ENCODE results near the gene LLGL2.

The LLGL2 gene

DNA sequence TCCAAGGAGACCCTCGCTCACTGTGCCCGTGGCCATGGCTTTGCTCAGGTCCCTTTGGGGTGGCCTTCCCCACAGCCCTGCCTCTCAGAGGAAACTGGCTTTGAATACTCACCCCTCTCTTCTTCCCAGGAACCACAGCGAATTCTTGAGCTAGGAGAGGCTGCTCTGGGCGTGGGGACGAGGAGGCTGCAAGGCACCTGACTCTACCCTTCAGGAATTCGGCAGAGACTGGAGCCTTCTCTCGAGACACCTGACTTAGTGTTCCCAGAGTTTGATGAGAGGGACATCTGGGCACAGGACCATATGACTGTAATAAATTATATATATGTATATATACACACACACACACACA is 6.2 kb downstream of the LLGL2 start:
- Mint-ChIP-seq H3K27ac (no peak overlapping the region), H3K36me3 (ENCODE audit: low read depth) (no peaks in the 10 kb centered on the region), H3K4me3 (no peak overlapping the region), H3K4me1 (ENCODE audit: low read depth) (peaks cover 7% of the 10 kb centered on the region), H3K9me3 (no peaks in the 10 kb centered on the region), H3K27me3 (peaks cover 22% of the 10 kb centered on the region)
- intact Hi-C loops (cut with micrococcal nuclease) = no loop called here

DNA sequence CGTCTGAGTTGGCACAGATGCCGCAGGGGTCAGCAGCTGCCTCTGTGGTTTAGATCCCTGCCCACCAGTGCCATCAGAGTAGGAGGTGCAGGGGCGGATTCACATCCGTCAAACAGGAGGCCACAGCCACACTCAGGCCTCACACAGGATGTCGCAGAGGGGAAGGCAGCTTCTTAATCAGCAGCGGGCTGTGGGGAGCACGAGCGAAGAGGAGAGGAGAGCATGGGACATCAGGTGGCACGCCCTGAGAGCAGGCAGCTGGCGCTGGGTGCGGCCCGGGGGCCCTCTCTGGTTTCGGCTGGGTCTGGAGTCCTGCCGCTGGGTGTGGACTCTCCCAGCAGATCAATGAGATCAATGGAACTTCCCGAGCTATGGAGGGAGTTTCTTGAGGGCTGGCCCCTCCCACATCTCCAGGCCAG is 9.6 kb downstream of the LLGL2 start:
- Mint-ChIP-seq H3K4me3 (peak overlapping the region; percentile 32), H3K27ac (no peak overlapping the region), H3K4me1 (ENCODE audit: low read depth) (peaks cover 7% of the 10 kb centered on the region), H3K9me3 (no peaks in the 10 kb centered on the region), H3K36me3 (ENCODE audit: low read depth) (no peaks in the 10 kb centered on the region), H3K27me3 (peaks cover 15% of the 10 kb centered on the region)
- intact Hi-C loops (cut with micrococcal nuclease) = no loop called here

DNA sequence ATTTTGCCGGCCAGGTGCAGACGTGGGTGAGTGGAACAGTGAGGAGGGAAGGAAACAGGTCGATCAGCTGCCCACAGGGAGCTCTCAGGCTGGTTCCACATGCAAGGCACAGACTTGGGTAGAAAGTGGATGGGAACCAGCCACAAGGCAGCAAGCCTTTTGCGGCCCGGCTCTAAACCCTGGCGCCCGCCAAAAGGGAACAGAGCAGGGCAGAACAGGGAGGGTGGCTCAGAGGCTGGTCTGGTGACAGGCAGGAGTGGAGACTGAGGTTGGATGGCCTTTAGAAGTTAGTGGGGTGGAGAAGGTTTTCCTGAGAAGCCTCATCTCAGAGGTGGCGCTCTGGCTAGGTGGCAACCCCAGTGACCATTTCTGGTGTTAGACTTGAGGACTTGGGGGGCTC is 10.4 kb downstream of the LLGL2 start:
- peaks cover 9% of the 10 kb centered on the region for H3K4me1 Mint-ChIP-seq (ENCODE audit: low read depth)
- no peaks in the 10 kb centered on the region for H3K36me3 Mint-ChIP-seq (ENCODE audit: low read depth)
- peaks cover 15% of the 10 kb centered on the region for H3K27me3 Mint-ChIP-seq
- H3K4me3 Mint-ChIP-seq = no peak overlapping the region
- intact Hi-C loops (cut with micrococcal nuclease) = no loop called here
- H3K9me3 Mint-ChIP-seq = no peaks in the 10 kb centered on the region
- H3K27ac Mint-ChIP-seq = no peak overlapping the region

DNA sequence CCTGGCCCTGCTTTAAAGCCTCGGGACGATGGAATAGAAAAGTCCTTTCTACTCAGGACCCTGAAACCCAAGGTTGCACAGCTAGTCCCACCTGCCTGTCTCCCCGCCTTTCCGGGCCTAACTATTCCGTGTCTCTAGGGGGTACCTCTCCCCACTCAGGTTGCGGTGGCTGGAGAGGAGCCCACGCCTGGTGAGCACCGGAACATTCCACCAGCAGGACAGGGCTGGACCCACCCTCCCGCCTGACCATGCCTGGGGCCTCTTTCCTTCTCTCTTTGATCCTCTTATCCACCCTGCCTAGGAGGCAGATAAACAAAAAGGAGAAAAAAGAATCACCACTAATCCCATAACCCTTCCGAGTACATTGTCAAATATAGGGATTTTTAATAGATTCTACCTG is 10.9 kb downstream of the LLGL2 start:
- Mint-ChIP-seq H3K4me1 (ENCODE audit: low read depth) (peaks cover 14% of the 10 kb centered on the region), H3K27me3 (peaks cover 15% of the 10 kb centered on the region), H3K4me3 (no peak overlapping the region), H3K27ac (no peak overlapping the region), H3K36me3 (ENCODE audit: low read depth) (no peaks in the 10 kb centered on the region), H3K9me3 (no peaks in the 10 kb centered on the region)
- intact Hi-C loops (cut with micrococcal nuclease) = no loop called here

DNA sequence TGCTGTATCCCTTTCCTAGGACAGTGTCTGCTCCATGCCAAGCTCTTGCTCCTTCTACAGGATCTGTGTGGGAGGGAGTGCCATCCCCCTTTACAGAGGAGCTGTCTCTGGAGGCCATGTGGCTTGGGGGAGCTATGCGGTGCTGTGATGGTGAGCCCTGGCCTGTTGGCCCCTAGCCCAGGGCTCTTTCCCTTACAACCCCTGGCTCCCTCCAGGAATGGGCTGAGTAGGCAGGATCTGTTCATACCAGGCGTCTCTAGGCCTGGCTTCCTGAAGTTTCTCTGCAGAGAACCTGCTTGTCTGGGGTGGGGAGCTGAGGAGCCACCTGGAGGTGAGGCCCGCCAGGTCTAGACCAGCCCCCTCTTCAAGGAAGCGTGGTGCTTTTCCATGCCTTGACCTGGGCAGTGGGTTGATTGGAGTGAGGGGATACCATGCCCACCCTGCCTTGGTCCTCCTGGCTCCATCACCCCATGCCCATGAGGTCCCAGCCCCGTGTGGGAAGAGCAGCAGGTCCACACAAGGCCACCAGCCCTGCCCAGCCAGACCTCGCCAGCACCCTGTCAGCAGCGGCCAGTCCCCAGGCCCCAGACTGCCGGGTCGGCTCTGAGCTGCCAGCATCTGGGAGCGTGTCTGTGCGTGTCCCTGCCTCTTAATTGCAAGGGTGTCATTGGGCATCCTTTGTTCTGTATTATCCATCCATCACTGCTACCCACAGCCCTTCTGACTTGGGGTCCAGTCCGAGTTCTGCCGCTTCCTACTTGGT is 14.7 kb downstream of the LLGL2 start:
- peaks cover 14% of the 10 kb centered on the region for H3K4me1 Mint-ChIP-seq (ENCODE audit: low read depth)
- no peak overlapping the region for H3K27ac Mint-ChIP-seq
- intact Hi-C loops (cut with micrococcal nuclease) = no loop called here
- H3K4me3 Mint-ChIP-seq = no peak overlapping the region
- H3K27me3 Mint-ChIP-seq = peaks cover 5% of the 10 kb centered on the region
- H3K9me3 Mint-ChIP-seq = no peaks in the 10 kb centered on the region
- H3K36me3 Mint-ChIP-seq (ENCODE audit: low read depth) = no peaks in the 10 kb centered on the region

DNA sequence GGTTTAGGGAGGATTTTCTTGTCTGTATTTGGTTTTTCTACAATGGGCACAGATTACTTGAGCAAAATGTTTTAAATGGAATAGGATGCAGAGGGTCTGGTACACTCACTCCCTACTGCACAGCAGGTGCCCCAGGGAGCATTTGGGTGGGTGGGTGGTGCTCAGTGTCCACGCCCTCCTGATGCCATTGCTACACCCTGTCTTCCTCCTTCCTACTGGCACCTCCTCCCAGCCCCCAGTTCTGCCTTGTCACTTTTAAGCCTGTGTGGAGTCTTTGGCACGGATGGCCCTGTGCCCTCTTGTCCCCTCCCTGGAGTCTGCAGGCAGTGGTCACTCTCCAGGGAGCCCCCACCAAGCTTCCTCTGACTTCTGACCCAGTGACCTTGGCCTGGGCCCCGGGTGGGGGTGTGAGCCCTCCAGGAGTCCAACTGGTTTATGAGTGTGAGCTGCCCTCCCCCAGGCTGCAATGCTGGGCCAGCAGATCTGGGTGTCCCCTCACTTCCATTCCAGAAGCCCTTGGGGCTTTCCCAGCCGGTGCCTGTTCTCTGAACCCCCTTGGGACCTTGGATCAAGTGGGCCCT is 15.5 kb downstream of the LLGL2 start:
- no peak overlapping the region for H3K4me3 Mint-ChIP-seq
- no peaks in the 10 kb centered on the region for H3K36me3 Mint-ChIP-seq (ENCODE audit: low read depth)
- H3K27me3 Mint-ChIP-seq = no peaks in the 10 kb centered on the region
- intact Hi-C loops (cut with micrococcal nuclease) = no loop called here
- peaks cover 11% of the 10 kb centered on the region for H3K4me1 Mint-ChIP-seq (ENCODE audit: low read depth)
- H3K9me3 Mint-ChIP-seq = no peaks in the 10 kb centered on the region
- H3K27ac Mint-ChIP-seq = no peak overlapping the region

DNA sequence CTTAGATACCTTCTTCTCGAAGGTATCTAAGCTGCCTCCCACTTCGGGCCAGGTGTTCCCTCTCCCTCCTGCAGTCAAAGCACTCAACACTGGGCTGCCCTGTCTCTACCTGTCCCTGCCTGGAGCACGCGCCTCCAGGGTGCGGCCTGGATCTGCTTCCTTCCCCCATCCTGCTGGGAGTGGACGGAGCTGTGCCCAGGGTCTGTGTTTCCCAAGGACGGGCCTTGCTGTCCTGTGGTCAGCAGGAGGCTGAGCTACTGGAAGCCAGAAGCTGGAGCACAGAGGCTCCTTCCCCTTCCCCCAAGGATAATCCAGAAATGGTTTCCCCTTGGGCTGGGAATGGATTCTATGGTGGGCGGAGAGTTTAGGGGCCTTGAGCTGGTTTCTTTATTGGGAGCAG is 16.7 kb downstream of the LLGL2 start:
- Mint-ChIP-seq H3K36me3 (ENCODE audit: low read depth) (no peaks in the 10 kb centered on the region), H3K9me3 (no peaks in the 10 kb centered on the region), H3K27ac (no peak overlapping the region), H3K4me3 (no peak overlapping the region), H3K27me3 (no peaks in the 10 kb centered on the region), H3K4me1 (ENCODE audit: low read depth) (peaks cover 11% of the 10 kb centered on the region)
- intact Hi-C loops (cut with micrococcal nuclease) = no loop called here

DNA sequence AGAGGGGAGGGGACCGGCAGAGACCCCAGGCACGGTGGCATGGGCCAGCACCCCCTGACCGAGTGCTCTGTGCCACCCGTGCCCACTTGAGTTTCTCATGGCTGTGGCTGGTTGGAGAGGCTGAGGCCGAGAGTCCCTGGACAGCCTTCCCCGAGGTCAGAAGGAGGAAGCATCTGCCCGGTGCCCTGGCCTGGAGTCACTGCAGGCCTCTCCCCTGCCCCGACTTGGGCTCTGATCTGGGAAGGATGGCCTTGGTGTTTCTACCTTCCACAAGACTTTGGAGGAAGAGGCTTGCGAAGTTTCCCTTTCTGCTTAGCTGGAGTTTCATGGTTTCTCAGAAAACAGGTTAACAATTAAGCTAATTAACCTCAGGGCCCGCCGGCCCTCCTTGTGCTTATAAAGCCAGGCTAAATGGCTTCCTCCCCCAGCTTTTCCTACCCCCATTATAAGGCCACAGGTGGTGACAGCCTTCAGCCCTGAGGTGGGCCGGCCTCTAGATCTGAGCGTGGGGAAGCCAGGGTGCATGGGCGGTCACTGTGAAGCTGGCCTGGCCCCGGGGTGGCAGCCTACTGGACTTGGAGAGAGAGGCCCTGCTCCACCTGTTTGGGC is 17.3 kb downstream of the LLGL2 start:
- H3K36me3 Mint-ChIP-seq (ENCODE audit: low read depth) = no peaks in the 10 kb centered on the region
- peaks cover 3% of the 10 kb centered on the region for H3K27me3 Mint-ChIP-seq
- no peak overlapping the region for H3K27ac Mint-ChIP-seq
- H3K4me1 Mint-ChIP-seq (ENCODE audit: low read depth) = peaks cover 11% of the 10 kb centered on the region
- intact Hi-C loops (cut with micrococcal nuclease) = no loop called here
- no peak overlapping the region for H3K4me3 Mint-ChIP-seq
- H3K9me3 Mint-ChIP-seq = no peaks in the 10 kb centered on the region

DNA sequence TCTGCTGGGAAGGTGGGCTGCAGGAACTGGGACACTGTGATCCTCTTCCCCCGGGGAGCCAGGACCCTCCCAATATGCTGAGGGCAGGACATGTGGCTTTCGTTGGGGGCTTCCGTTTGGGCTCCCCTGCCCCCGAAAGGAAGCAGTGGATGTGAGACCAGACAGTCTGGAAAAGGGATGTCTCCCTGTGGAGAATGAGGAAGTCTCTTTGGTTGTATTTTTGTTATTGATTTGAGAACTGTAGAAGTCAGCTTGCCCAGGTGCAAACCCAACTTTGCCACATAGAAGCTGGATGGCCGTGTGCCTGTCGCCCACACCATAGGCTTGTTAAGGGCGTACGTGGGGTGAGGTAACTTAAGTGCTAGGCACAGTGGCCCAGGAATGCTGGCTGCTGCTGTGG is 18.8 kb downstream of the LLGL2 start:
- Mint-ChIP-seq H3K4me1 (ENCODE audit: low read depth) (peaks cover 11% of the 10 kb centered on the region), H3K27me3 (peaks cover 3% of the 10 kb centered on the region), H3K4me3 (no peak overlapping the region), H3K36me3 (ENCODE audit: low read depth) (no peaks in the 10 kb centered on the region), H3K9me3 (no peaks in the 10 kb centered on the region), H3K27ac (no peak overlapping the region)
- intact Hi-C loops (cut with micrococcal nuclease) = no loop called here

DNA sequence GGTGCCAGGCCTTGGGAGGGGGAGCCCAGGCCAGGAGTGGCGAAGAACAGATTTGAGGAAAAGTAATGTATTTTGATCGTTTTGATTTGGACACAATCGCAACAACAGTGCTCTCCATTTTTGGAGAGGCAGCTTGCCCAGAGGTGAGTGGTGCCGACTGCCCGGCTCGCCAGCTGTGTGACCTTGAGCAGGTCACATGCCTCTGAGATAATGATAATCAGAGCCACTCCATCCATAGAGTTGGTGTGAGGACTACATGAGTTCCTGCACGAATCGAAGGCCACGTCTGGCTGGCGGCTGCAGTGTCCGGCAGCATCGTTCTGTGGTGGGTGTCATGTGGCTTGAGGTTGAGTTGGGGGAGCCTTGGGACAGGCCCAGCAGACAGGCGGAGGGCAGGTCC is 20.7 kb downstream of the LLGL2 start:
- H3K27ac Mint-ChIP-seq = no peak overlapping the region
- no peak overlapping the region for H3K4me3 Mint-ChIP-seq
- no peaks in the 10 kb centered on the region for H3K9me3 Mint-ChIP-seq
- intact Hi-C loops (cut with micrococcal nuclease) = no loop called here
- H3K4me1 Mint-ChIP-seq (ENCODE audit: low read depth) = peaks cover 7% of the 10 kb centered on the region
- peaks cover 3% of the 10 kb centered on the region for H3K27me3 Mint-ChIP-seq
- H3K36me3 Mint-ChIP-seq (ENCODE audit: low read depth) = no peaks in the 10 kb centered on the region

DNA sequence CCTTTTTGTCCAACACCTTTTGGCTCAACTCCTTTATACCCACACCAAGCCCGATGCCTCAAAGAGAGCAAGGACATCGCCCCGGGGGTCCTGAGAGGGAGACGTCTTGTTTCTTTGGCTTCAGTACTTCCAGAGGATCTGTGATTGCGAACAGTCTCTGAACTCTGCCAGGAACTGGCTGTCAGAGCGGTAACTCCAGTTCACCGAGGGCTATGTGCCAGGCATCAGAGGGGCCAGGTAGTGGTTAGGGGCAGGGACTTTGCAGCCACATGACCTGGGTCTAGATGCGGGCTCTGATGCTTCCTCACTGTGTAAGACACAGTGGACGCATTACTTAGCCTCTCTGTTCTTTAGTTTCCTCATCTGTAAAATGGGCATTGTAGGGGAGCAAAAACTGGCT is 21.6 kb downstream of the LLGL2 start:
- Mint-ChIP-seq H3K4me3 (no peak overlapping the region), H3K27me3 (peaks cover 3% of the 10 kb centered on the region), H3K36me3 (ENCODE audit: low read depth) (no peaks in the 10 kb centered on the region), H3K27ac (no peak overlapping the region), H3K9me3 (no peaks in the 10 kb centered on the region), H3K4me1 (ENCODE audit: low read depth) (peaks cover 4% of the 10 kb centered on the region)
- intact Hi-C loops (cut with micrococcal nuclease) = no loop called here

DNA sequence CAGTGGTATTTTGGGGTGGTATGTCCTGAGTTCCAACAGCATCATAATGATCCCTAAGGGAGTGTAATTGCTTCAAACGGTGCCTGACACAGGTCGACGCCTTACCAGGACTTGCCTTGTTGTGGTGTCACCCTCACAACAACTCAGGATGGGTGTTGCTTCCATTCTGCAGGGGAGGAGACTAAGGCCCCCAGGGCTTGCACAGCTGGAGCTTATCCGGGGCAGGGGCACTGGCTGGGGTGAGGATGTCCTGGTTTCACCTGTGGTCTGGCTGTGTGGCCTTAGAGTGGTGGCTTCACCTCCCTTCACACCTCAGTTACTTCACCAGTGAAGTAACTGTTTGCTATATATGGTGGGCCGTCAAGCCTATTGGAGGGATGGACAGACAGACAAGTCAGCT is 23.3 kb downstream of the LLGL2 start:
- H3K4me1 Mint-ChIP-seq (ENCODE audit: low read depth) = peaks cover 4% of the 10 kb centered on the region
- no peak overlapping the region for H3K4me3 Mint-ChIP-seq
- H3K27me3 Mint-ChIP-seq = peaks cover 3% of the 10 kb centered on the region
- no peak overlapping the region for H3K27ac Mint-ChIP-seq
- no peaks in the 10 kb centered on the region for H3K36me3 Mint-ChIP-seq (ENCODE audit: low read depth)
- intact Hi-C loops (cut with micrococcal nuclease) = no loop called here
- no peaks in the 10 kb centered on the region for H3K9me3 Mint-ChIP-seq

DNA sequence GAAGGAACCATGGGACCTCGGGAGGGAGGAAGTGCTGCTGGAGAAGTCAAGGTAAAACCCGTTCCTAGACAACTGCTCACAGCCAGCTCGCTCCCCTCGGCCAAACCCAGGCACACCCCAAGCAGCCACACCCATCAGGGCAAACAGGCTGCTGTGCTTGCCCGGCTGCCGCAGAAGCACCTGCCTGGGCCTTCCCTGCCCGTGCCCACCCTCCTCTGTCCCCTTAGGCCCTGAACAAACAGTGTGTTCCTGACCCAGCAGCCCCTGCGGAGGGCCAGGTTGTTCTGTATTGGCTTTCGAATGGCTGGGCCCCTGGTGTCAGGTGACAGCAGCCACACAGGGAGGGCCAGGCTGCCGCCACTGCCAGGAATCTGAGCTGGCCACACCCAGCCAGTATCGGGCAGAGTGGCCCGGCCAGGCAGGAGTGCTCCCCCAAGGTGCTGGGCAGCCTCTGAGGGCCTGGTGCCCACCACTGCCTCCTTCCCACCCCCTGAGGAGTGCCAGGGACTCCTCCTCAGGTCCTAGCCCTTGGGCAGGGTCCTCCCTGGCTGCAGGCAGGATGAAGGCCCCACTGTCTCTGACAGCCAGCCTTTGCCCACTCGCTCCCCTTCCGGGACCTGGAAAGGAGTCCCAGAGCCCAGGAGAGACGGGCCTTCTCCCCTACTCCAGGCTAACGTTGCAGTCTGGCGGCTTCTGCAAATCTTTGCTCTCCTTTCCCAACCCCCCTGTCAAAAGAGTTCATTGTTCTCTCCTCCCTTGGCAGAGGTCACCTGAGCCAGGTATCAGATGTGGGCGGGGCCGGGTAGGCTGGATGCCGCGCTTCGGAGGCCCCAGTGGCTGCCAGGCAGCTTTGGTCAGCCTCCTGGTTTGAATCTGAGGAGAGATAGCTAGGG is 24.0 kb downstream of the LLGL2 start:
- Mint-ChIP-seq H3K9me3 (no peaks in the 10 kb centered on the region), H3K4me1 (ENCODE audit: low read depth) (no peaks in the 10 kb centered on the region), H3K36me3 (ENCODE audit: low read depth) (no peaks in the 10 kb centered on the region), H3K4me3 (no peak overlapping the region), H3K27me3 (peaks cover 3% of the 10 kb centered on the region), H3K27ac (no peak overlapping the region)
- intact Hi-C loops (cut with micrococcal nuclease) = no loop called here

DNA sequence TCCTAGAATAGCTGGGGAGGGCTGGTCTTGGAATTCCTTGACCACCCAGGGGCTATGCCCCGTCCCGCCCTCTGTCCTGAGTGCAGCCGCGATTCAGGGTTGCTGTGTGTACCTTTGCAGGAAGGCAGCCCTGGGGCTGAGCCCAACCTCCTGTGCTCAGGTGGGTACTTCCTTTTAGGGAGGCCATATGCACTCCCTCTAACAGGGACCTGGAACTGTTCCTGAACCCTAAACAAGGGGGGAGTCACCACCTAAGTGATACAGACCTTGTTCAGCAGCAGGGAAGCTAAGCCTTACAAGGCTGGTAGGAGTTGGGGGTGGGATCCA is 24.6 kb downstream of the LLGL2 start:
- intact Hi-C loops (cut with micrococcal nuclease) = no loop called here
- H3K9me3 Mint-ChIP-seq = no peaks in the 10 kb centered on the region
- H3K27ac Mint-ChIP-seq = no peak overlapping the region
- no peak overlapping the region for H3K4me3 Mint-ChIP-seq
- peaks cover 3% of the 10 kb centered on the region for H3K27me3 Mint-ChIP-seq
- no peaks in the 10 kb centered on the region for H3K36me3 Mint-ChIP-seq (ENCODE audit: low read depth)
- H3K4me1 Mint-ChIP-seq (ENCODE audit: low read depth) = no peaks in the 10 kb centered on the region

Measured in dendritic cell treated with granulocyte-macrophage colony-stimulating factor and Interleukin-4, amounts not matched to agents 40 ng/mL and 50 ng/mL, for 4 days (primary cell).